WTC11 (cell line): ENCODE results near the gene ADH7. TPM values are rescaled to one million over a fixed set of nuclear protein-coding genes. Genes with fewer than 3 reads are reported as not detected.

Experiments
- ATAC-seq: fragments of 200-7000 bp; cut with Tn5 transposase; 2 replicates; pipeline ENCODE4 v1.10.0; 2021; ENCODE audit warnings: mild to moderate bottlenecking, moderate library complexity
- CTCF ChIA-PET: fragments of 300-600 bp; sonication (Branson Sonifier 250); formaldehyde crosslinking; loops from one replicate; lab custom pipeline; 2021; ENCODE audit warnings: antibody characterized with exemption; lab: Charles Lee
- POLR2A ChIA-PET: fragments of 350-600 bp; sonication (Branson Sonifier 250); formaldehyde crosslinking; loops from one replicate; lab custom pipeline; 2021; ENCODE audit warnings: antibody characterized with exemption; lab: Charles Lee
- DNase-seq: peaks from one replicate; pipeline ENCODE4 v3.0.0; 2021; ENCODE audit warnings: low spot score
- H3K27ac Mint-ChIP-seq: 2 replicates; pipeline ENCODE4 v1.8.0; 2021; ENCODE audit warnings: mixed read lengths
- H3K27me3 Mint-ChIP-seq: 2 replicates; pipeline ENCODE4 v1.8.0; 2021; ENCODE audit warnings: low read depth, mild to moderate bottlenecking, moderate library complexity, mixed read lengths
- H3K36me3 Mint-ChIP-seq: 2 replicates; pipeline ENCODE4 v1.8.0; 2021; ENCODE audit warnings: mixed read lengths
- H3K4me1 Mint-ChIP-seq: 2 replicates; pipeline ENCODE4 v1.8.0; 2022; ENCODE audit warnings: mixed read lengths
- H3K4me3 Mint-ChIP-seq: 2 replicates; pipeline ENCODE4 v1.8.0; 2021; ENCODE audit warnings: mild to moderate bottlenecking, moderate library complexity, mixed read lengths
- H3K9me3 Mint-ChIP-seq: 2 replicates; pipeline ENCODE4 v1.8.0; 2021; ENCODE audit warnings: mixed read lengths
- ATF1 ChIP-seq: sonication (generic); formaldehyde crosslinking; IDR thresholded peaks from 2 replicates; pipeline ENCODE4 v1.8.1; 2023; ENCODE audit warnings: mild to moderate bottlenecking, moderate library complexity, missing genetic modification reagents
- E2F1 ChIP-seq: sonication (generic); formaldehyde crosslinking; IDR thresholded peaks from 2 replicates; pipeline ENCODE4 v1.8.0; 2022; ENCODE audit warnings: mild to moderate bottlenecking, missing genetic modification reagents
- EMX1 ChIP-seq: fragments of 250-450 bp; sonication (Bioruptor Pico); IDR thresholded peaks from 2 replicates; pipeline ENCODE4 v1.8.0; 2021; ENCODE audit warnings: mild to moderate bottlenecking
- ESRRA ChIP-seq: sonication (generic); formaldehyde crosslinking; IDR thresholded peaks from 2 replicates; pipeline ENCODE4 v1.8.1; 2022; ENCODE audit warnings: mild to moderate bottlenecking, missing genetic modification reagents, borderline replicate concordance
- FOXP4 ChIP-seq: sonication (generic); formaldehyde crosslinking; IDR thresholded peaks from 2 replicates; pipeline ENCODE4 v1.8.0; 2022; ENCODE audit warnings: mild to moderate bottlenecking, missing genetic modification reagents
- GTF2I ChIP-seq: fragments of 250-450 bp; sonication (Bioruptor Pico); conservative IDR thresholded peaks from 2 replicates; pipeline ENCODE4 v1.4.0; 2021; ENCODE audit warnings: mild to moderate bottlenecking
- HMGXB4 ChIP-seq: sonication (generic); formaldehyde crosslinking; IDR thresholded peaks from 2 replicates; pipeline ENCODE4 v1.8.1; 2023; ENCODE audit warnings: mild to moderate bottlenecking, moderate library complexity, missing genetic modification reagents
- IRF1 ChIP-seq: sonication (generic); formaldehyde crosslinking; IDR thresholded peaks from 2 replicates; pipeline ENCODE4 v1.8.0; 2023; ENCODE audit warnings: missing genetic modification reagents
- JUN ChIP-seq: sonication (generic); formaldehyde crosslinking; IDR thresholded peaks from 2 replicates; pipeline ENCODE4 v1.8.0; 2023; ENCODE audit warnings: mild to moderate bottlenecking, missing genetic modification reagents
- MAX ChIP-seq: sonication (generic); formaldehyde crosslinking; IDR thresholded peaks from 2 replicates; pipeline ENCODE4 v1.8.0; 2022; ENCODE audit warnings: mild to moderate bottlenecking, missing genetic modification reagents
- NFYB ChIP-seq: sonication (generic); formaldehyde crosslinking; conservative IDR thresholded peaks from 2 replicates; pipeline ENCODE4 v1.8.0; 2022; ENCODE audit warnings: low read depth, missing genetic modification reagents
- NR3C1 ChIP-seq: sonication (generic); formaldehyde crosslinking; conservative IDR thresholded peaks from 2 replicates; pipeline ENCODE4 v1.8.1; 2023; ENCODE audit warnings: low read depth, mild to moderate bottlenecking, missing genetic modification reagents
- TEAD4 ChIP-seq: sonication (generic); formaldehyde crosslinking; IDR thresholded peaks from 2 replicates; pipeline ENCODE4 v1.8.0; 2022; ENCODE audit warnings: mild to moderate bottlenecking, missing genetic modification reagents
- TP53 ChIP-seq: sonication (generic); formaldehyde crosslinking; IDR thresholded peaks from 2 replicates; pipeline ENCODE4 v1.8.1; 2023; ENCODE audit warnings: mild to moderate bottlenecking, missing genetic modification reagents
- USF1 ChIP-seq: sonication (generic); formaldehyde crosslinking; IDR thresholded peaks from 2 replicates; pipeline ENCODE4 v1.8.0; 2022; ENCODE audit warnings: mild to moderate bottlenecking, missing genetic modification reagents
- USF2 ChIP-seq: sonication (generic); formaldehyde crosslinking; IDR thresholded peaks from 2 replicates; pipeline ENCODE4 v1.8.1; 2023; ENCODE audit warnings: mild to moderate bottlenecking, missing genetic modification reagents, moderate library complexity
- ZNF138 ChIP-seq: sonication (generic); formaldehyde crosslinking; conservative IDR thresholded peaks from 2 replicates; pipeline ENCODE4 v1.8.1; 2022; ENCODE audit warnings: mild to moderate bottlenecking, moderate library complexity, missing genetic modification reagents
- ZSCAN18 ChIP-seq: fragments of 250-450 bp; sonication (Bioruptor Pico); IDR thresholded peaks from 2 replicates; pipeline ENCODE4 v2.1.2; 2022; ENCODE audit warnings: mild to moderate bottlenecking, moderate library complexity
- total RNA-seq: library from RNA; stranded (reverse); gene quantifications from 3 replicates; pipeline ENCODE4 v1.2.3, GENCODE V29; 2021

ADH7 gene
- total RNA-seq, 1 experiment from 2014 or later: not detected

GRCh38 chr4:99473131-99473530, 38.0 kb upstream of the ADH7 start (continued):
- no peak for TF ChIP-seq TEAD4
- no peak for TF ChIP-seq NFYB (CRISPR knock-in tag)
- no peak for TF ChIP-seq NR3C1 (CRISPR knock-in tag)
- TF ChIP-seq E2F1 (CRISPR knock-in tag): no peak
- TF ChIP-seq ZSCAN18 (CRISPR knock-in tag): no peak
- TF ChIP-seq FOXP4 (CRISPR knock-in tag): no peak
- TF ChIP-seq, all 79 proteins: peak for 0

GRCh38 chr4:99471896-99472295, 36.8 kb upstream of the ADH7 start:
- ChIA-PET POLR2A (no interaction called here), CTCF (interaction anchor here (0.5 to 1.8 kb wide), 7 partner anchors 9 to 542 kb away, joined by 3 to 9 read pairs (median 6); no protein-coding TSS in a partner anchor)
- H3K36me3 Mint-ChIP-seq: no peaks in the 10 kb centered on the region
- ATAC-seq (no peak), DNase-seq (no peak)
- H3K4me1 Mint-ChIP-seq: no peaks in the 10 kb centered on the region
- H3K27me3 Mint-ChIP-seq: no peaks in the 10 kb centered on the region
- H3K4me3 Mint-ChIP-seq: no peak overlapping the region
- TF ChIP-seq HMGXB4 (CRISPR knock-in tag): no peak
- TF ChIP-seq TP53: no peak
- no peak for TF ChIP-seq ZSCAN18 (CRISPR knock-in tag)
- TF ChIP-seq USF2: no peak
- TF ChIP-seq ESRRA (CRISPR knock-in tag): no peak
- TF ChIP-seq ATF1 (CRISPR knock-in tag): no peak
- TF ChIP-seq JUN (CRISPR knock-in tag): no peak
- no peak for TF ChIP-seq GTF2I (CRISPR knock-in tag)
- no peak for TF ChIP-seq EMX1 (CRISPR knock-in tag)
- TF ChIP-seq ZNF138: no peak
- TF ChIP-seq USF1: no peak
- no peak for TF ChIP-seq MAX
- TF ChIP-seq IRF1: no peak
- H3K9me3 Mint-ChIP-seq: no peaks in the 10 kb centered on the region
- H3K27ac Mint-ChIP-seq: no peak overlapping the region
